ENCODE measurements around the gene EPSTI1.

The EPSTI1 gene

DNA sequence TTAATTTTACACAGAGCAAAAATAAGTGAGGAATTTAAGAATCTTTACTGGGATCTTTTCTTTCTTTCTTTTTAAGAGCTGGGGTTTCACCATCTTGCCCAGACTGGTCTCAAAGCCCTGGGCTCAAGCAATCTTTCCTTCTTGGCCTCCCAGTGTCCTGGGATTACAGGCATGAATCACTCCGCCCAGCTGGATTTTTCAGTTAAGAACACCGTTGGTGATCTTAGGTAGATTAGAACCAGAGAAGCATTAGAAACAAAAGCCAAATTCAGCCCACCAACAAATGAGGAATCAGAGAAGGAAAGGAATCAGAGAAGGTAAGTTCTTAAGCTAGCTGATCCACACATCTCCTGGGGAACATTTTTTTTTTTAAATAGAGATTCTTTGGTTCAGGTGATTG, 34.2 kb downstream of the EPSTI1 start:
- CTCF ChIA-PET = interaction anchor here (0.6 to 0.7 kb wide), 2 partner anchors 47 to 347 kb away, joined by 3 to 4 read pairs; no protein-coding TSS in a partner anchor
- POLR2A ChIA-PET (ENCODE audit: low non-redundant PET) = no interaction called here

GRCh38 chr13:42950181-42950580, 41.9 kb downstream of the EPSTI1 start:
- no peak for TF ChIP-seq CTCF (conservative IDR thresholded peaks at IDR 0.05; ENCODE audit: low read depth)
- no peak overlapping the region for H3K27ac ChIP-seq
- CTCF ChIA-PET = interaction anchor here (1.0 kb wide), 1 partner anchor 13 kb away, joined by 5 read pairs; no protein-coding TSS in a partner anchor
- POLR2A ChIA-PET (ENCODE audit: low non-redundant PET) = no interaction called here
- DNase-seq (ENCODE audit: low spot score) = no peak

More for the DNA sequence above, 34.2 kb downstream of the EPSTI1 start:
- no peak for DNase-seq (ENCODE audit: low spot score)
- no peak for TF ChIP-seq CTCF (conservative IDR thresholded peaks at IDR 0.05; ENCODE audit: low read depth)
- H3K27ac ChIP-seq = no peak overlapping the region

DNA sequence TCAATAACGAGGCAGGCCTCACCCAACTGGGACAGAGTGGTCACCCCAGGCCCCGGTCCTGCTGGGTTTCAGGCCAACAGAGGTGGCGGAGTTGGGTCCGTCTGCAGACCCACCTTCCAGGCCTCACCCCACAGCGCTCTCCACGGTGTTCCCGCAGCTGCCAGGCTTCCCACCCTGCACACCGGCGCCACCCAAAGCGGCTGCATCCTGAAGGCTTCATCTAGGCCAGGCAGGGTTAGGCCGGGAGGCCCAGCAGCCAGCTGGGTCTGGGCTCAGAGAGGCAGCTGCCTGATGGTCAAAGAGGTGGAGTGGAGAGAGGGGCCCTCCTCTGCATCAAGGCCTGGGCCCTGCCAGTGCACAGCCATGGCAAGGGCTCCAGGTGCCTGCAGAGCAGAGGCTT, 44.1 kb downstream of the EPSTI1 start:
- no peak for TF ChIP-seq CTCF (conservative IDR thresholded peaks at IDR 0.05; ENCODE audit: low read depth)
- no peak for DNase-seq (ENCODE audit: low spot score)
- H3K27ac ChIP-seq = no peak overlapping the region
- CTCF ChIA-PET = no interaction called here
- POLR2A ChIA-PET (ENCODE audit: low non-redundant PET) = no interaction called here

DNA sequence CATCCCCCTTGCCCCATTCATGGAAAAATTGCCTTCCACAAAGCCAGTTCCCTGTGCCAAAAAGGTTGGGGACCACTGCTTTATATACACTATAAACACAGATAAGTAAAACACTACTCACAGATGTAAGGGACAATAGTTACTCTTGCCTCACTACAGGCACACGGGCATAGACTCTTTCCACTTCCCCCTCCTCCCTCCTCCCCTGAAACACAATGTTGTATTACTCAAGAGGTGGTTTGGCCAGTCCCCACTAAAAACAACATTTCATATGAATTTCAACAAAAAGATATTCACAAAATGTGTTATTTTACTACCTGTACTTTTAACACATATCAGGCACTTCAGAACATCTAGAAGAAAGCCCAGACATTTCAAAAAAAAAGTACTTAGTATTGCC, 45.1 kb downstream of the EPSTI1 start:
- TF ChIP-seq CTCF (conservative IDR thresholded peaks at IDR 0.05; ENCODE audit: low read depth) = no peak
- DNase-seq (ENCODE audit: low spot score) = no peak
- CTCF ChIA-PET = no interaction called here
- H3K27ac ChIP-seq = no peak overlapping the region
- POLR2A ChIA-PET (ENCODE audit: low non-redundant PET) = no interaction called here

GRCh38 chr13:42929886-42930535, 62.0 kb downstream of the EPSTI1 start:
- no peak for TF ChIP-seq CTCF (conservative IDR thresholded peaks at IDR 0.05; ENCODE audit: low read depth)
- CTCF ChIA-PET = no interaction called here
- POLR2A ChIA-PET (ENCODE audit: low non-redundant PET) = no interaction called here

DNA sequence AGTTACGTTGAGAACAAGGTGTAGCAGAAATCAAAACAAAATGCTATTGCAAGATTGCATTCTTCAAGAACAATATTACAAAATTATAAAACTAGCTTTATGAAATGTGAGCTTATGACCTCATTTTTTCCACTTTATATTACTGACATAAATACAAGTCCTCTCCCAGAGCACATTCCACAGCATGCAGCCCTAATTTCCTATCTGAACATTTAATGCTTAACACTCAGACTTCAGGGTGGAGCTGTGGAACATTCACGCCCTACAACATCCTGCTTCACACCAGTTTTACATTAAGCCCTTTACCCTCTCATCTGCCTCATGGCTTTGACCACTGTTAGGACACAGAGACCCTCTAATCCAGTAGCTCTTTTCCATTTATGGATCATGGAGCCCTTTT, 65.5 kb downstream of the EPSTI1 start:
- ChIA-PET CTCF (no interaction called here), POLR2A (ENCODE audit: low non-redundant PET) (interaction anchor here (0.6 kb wide), 1 partner anchor 23 kb away, joined by 6 read pairs; no protein-coding TSS in a partner anchor)
- DNase-seq (ENCODE audit: low spot score) = no peak
- TF ChIP-seq CTCF (conservative IDR thresholded peaks at IDR 0.05; ENCODE audit: low read depth) = no peak
- H3K27ac ChIP-seq = no peak overlapping the region

More at GRCh38 chr13:42929886-42930535, 62.0 kb downstream of the EPSTI1 start:
- H3K27ac ChIP-seq = no peak overlapping the region
- no peak for DNase-seq (ENCODE audit: low spot score)

Data from RWPE1 (cell line).